Keratinocyte (primary cell): ENCODE measurements around the gene HDAC9. TPM values are rescaled to one million over a fixed set of nuclear protein-coding genes. Genes with fewer than 3 reads are reported as not detected.

ENCODE experiments used
- DNase-seq: peaks from one replicate; pipeline ENCODE4 v3.0.0-alpha.2; 2011; ENCODE audit warnings: low read depth, missing footprints, low spot score
- FAIRE-seq: peaks from 2 replicates; lab custom pipeline; 2011; peaks lifted over from hg19 to GRCh38; lab: Jason Lieb, UNC
- H2AFZ ChIP-seq: 2 replicates; pipeline ENCODE4 v1.6.0; 2012; ENCODE audit warnings: low read length, control low read depth, inconsistent platforms; ENCODE audit not compliant: control insufficient read depth
- H3K27ac ChIP-seq: 2 replicates; pipeline ENCODE4 v1.5.1; 2011; ENCODE audit warnings: low read length; ENCODE audit not compliant: control insufficient read depth, insufficient read depth
- H3K27me3 ChIP-seq: 3 replicates; pipeline ENCODE4 v1.6.0; 2011; ENCODE audit warnings: low read length; ENCODE audit not compliant: control insufficient read depth, insufficient read depth; ENCODE audit errors: extremely low read depth
- H3K36me3 ChIP-seq, 2 experiments: 2 replicates in 1 of 2; 3 replicates in 1 of 2; pipeline ENCODE4 v1.5.1; 2011; ENCODE audit warnings: low read length in 2 of 2, mild to moderate bottlenecking in 1 of 2; ENCODE audit not compliant: control insufficient read depth in 2 of 2, insufficient read depth in 2 of 2; ENCODE audit errors: extremely low read depth in 1 of 2
- H3K4me1 ChIP-seq: 3 replicates; pipeline ENCODE4 v1.5.1; 2011; ENCODE audit warnings: low read length; ENCODE audit not compliant: control insufficient read depth, insufficient read depth; ENCODE audit errors: extremely low read depth
- H3K4me2 ChIP-seq: 3 replicates; pipeline ENCODE4 v1.6.0; 2011; ENCODE audit warnings: low read depth, low read length; ENCODE audit not compliant: control insufficient read depth, insufficient read depth; ENCODE audit errors: extremely low read depth
- H3K4me3 ChIP-seq, 3 experiments: fragments of 200-600 bp in 1 of 3; sonication (generic) in 1 of 3; 2 replicates in 2 of 3; 3 replicates in 1 of 3; pipeline ENCODE4 v1.5.1; 2011 to 2016; ENCODE audit warnings: low read length in 3 of 3, mild to moderate bottlenecking in 3 of 3, control low read depth in 2 of 3, inconsistent platforms in 1 of 3, low read depth in 1 of 3, mixed read lengths in 1 of 3, mixed run types in 1 of 3, moderate library complexity in 1 of 3; ENCODE audit not compliant: control insufficient read depth in 2 of 3, insufficient read depth in 2 of 3; ENCODE audit errors: extremely low read depth in 1 of 3
- H3K79me2 ChIP-seq: 2 replicates; pipeline ENCODE4 v1.6.0; 2012; ENCODE audit warnings: low read length; ENCODE audit not compliant: control insufficient read depth, insufficient read depth
- H3K9ac ChIP-seq: 3 replicates; pipeline ENCODE4 v1.6.0; 2011; ENCODE audit warnings: low read length; ENCODE audit not compliant: control insufficient read depth, insufficient read depth; ENCODE audit errors: extremely low read depth
- H3K9me1 ChIP-seq: 3 replicates; pipeline ENCODE4 v1.6.0; 2011; ENCODE audit warnings: low read length; ENCODE audit not compliant: control insufficient read depth, insufficient read depth; ENCODE audit errors: extremely low read depth
- H3K9me3 ChIP-seq: 2 replicates; pipeline ENCODE4 v1.5.1; 2012; ENCODE audit warnings: low read depth, low read length; ENCODE audit not compliant: control insufficient read depth
- H4K20me1 ChIP-seq: 3 replicates; pipeline ENCODE4 v1.6.0; 2011; ENCODE audit warnings: low read length; ENCODE audit not compliant: control insufficient read depth, insufficient read depth; ENCODE audit errors: extremely low read depth
- EZH2 ChIP-seq: IDR thresholded peaks from one replicate; pipeline ENCODE4 v1.6.1; 2012; ENCODE audit warnings: inconsistent platforms, mild to moderate bottlenecking, low read length, moderate library complexity
- dilution Hi-C: fragments of 300-500 bp; cut with MboI; formaldehyde crosslinking; loops from one replicate; pipeline ENCODE4 v1.7.0; 2020; ENCODE audit warnings: low sequenced_read_pairs; ENCODE audit not compliant: extremely low pct_ligation_motif_present
- polyA plus RNA-seq, 5 experiments: library from polyadenylated mRNA; depleted of rRNA in 3 of 5; stranded (reverse) in 3 of 5; stranded (forward) in 1 of 5; unstranded in 1 of 5; fragments of >200 nt; gene quantifications; 1 replicate in 1 of 5; 2 replicates in 3 of 5; 3 replicates in 1 of 5; pipeline versions ENCODE4 v1.2.1 to v1.2.3, GENCODE V29; 2011 to 2012; ENCODE audit warnings: missing spikeins in 2 of 5, low read depth in 1 of 5, low replicate concordance in 1 of 5
- TF ChIP-seq, protein P1 (sequence below), 3 experiments: IDR thresholded peaks in 1 of 3; conservative IDR thresholded peaks in 1 of 3; optimal IDR thresholded peaks in 1 of 3; 2 replicates in 2 of 3; 3 replicates in 1 of 3; pipeline versions ENCODE3 to v1.5.1; 2011; ENCODE audit warnings: low read length in 3 of 3, mild to moderate bottlenecking in 3 of 3, moderate library complexity in 2 of 3, control low read depth in 1 of 3, inconsistent platforms in 1 of 3; ENCODE audit not compliant: insufficient read depth in 2 of 3; ENCODE audit errors: extremely low read depth in 1 of 3

The HDAC9 gene
- polyA plus RNA-seq, 1 donor (not counting 4 experiments of a cell fraction or from before 2014, with no cell fraction given) = 24.6 TPM

DNA sequence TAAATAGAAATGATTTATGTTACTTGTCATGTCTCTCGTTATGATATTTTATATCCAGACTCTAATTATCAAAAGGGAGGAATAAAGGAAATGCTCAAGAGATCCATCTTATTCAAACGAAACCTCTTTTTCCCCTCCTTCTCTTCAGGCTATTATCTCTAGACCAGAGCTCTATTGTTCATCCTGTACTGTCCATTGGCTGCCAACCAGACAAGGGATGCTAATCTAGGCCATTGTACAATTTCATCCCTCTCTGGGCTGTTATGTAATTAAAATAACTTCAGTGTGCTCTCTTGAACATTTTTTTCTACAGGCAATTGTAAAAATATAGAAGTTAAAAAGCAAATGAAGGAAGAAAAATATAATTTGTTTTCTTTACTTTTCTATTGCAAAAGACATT, 220.4 kb downstream of the HDAC9 start:
- no peaks in the 10 kb centered on the region for H3K9me3 ChIP-seq
- H3K4me2 ChIP-seq = no peak overlapping the region
- dilution Hi-C loops = no loop called here
- no peaks in the 10 kb centered on the region for H3K9me1 ChIP-seq
- no peak for TF ChIP-seq EZH2
- FAIRE-seq (no peak), DNase-seq (no peak)
- H4K20me1 ChIP-seq = no peaks in the 10 kb centered on the region
- H2AFZ ChIP-seq = no peak overlapping the region
- no peak overlapping the region for H3K9ac ChIP-seq
- H3K4me1 ChIP-seq = no peaks in the 10 kb centered on the region
- H3K36me3 ChIP-seq = no peaks in the 10 kb centered on the region
- no peaks in the 10 kb centered on the region for H3K79me2 ChIP-seq
- H3K27me3 ChIP-seq = no peaks in the 10 kb centered on the region
- H3K4me3 ChIP-seq = no peak overlapping the region
- H3K27ac ChIP-seq = no peak overlapping the region

DNA sequence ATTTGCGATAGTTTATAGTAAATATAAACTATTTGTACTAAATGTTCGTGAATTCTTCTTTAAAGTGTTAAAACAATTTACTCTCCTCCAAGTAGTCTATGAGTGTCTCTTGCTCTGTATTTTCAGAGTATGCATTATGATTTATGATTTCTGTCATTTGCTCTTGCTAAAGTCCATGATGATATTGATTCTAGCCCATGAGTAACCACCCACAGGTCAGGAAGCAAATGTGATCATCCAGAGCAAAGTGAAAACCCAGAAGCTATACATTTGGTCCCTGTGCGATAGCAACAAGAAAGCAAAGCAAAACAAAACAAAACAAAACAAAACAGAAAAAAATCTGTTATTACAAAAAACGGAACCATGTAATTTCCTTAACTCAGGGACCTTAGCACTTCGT, 225.9 kb downstream of the HDAC9 start:
- TF ChIP-seq EZH2 = no peak
- TF ChIP-seq, protein P1, sequence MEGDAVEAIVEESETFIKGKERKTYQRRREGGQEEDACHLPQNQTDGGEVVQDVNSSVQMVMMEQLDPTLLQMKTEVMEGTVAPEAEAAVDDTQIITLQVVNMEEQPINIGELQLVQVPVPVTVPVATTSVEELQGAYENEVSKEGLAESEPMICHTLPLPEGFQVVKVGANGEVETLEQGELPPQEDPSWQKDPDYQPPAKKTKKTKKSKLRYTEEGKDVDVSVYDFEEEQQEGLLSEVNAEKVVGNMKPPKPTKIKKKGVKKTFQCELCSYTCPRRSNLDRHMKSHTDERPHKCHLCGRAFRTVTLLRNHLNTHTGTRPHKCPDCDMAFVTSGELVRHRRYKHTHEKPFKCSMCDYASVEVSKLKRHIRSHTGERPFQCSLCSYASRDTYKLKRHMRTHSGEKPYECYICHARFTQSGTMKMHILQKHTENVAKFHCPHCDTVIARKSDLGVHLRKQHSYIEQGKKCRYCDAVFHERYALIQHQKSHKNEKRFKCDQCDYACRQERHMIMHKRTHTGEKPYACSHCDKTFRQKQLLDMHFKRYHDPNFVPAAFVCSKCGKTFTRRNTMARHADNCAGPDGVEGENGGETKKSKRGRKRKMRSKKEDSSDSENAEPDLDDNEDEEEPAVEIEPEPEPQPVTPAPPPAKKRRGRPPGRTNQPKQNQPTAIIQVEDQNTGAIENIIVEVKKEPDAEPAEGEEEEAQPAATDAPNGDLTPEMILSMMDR (optimal IDR thresholded peaks at IDR 0.05 in 1 of 3, IDR thresholded peaks at IDR 0.05 in 1 of 3, conservative IDR thresholded peaks at IDR 0.05 in 1 of 3; ENCODE audit: extremely low read depth in 1 of 3, insufficient read depth in 2 of 3, low read length in 3 of 3) = no peak
- Histone ChIP-seq H3K9ac (no peak overlapping the region), H3K79me2 (no peaks in the 10 kb centered on the region), H3K36me3 (no peaks in the 10 kb centered on the region), H2AFZ (no peak overlapping the region), H3K4me2 (no peak overlapping the region), H3K4me1 (no peaks in the 10 kb centered on the region), H3K27me3 (no peaks in the 10 kb centered on the region), H3K4me3 (no peak overlapping the region), H3K27ac (no peak overlapping the region), H3K9me3 (no peaks in the 10 kb centered on the region), H4K20me1 (no peaks in the 10 kb centered on the region), H3K9me1 (no peaks in the 10 kb centered on the region)
- FAIRE-seq = no peak
- dilution Hi-C loops = no loop called here
- no peak for DNase-seq

DNA sequence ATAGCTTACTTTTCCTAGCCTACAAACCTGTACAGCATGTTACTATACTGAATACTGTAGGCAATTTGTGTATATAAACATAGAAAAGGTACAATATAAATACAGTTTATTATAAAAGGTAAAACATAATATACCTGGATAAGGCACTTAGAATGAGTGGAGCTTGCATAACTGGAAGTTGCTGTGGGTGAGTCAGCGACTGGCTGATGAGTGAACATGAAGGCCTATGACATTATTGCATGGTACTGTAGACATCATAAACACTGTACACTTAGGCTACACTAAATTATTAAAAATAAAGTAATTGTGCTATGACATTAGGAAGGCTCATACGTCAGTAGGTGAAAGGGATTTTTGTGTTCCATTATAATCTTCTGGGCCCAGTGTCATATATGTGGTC, 228.8 kb downstream of the HDAC9 start:
- TF ChIP-seq EZH2 = no peak
- TF ChIP-seq, protein P1 (optimal IDR thresholded peaks at IDR 0.05 in 1 of 3, IDR thresholded peaks at IDR 0.05 in 1 of 3, conservative IDR thresholded peaks at IDR 0.05 in 1 of 3; ENCODE audit: extremely low read depth in 1 of 3, insufficient read depth in 2 of 3, low read length in 3 of 3) = no peak
- Histone ChIP-seq H3K27me3 (no peaks in the 10 kb centered on the region), H2AFZ (no peak overlapping the region), H3K9ac (no peak overlapping the region), H3K36me3 (no peaks in the 10 kb centered on the region), H4K20me1 (no peaks in the 10 kb centered on the region), H3K27ac (no peak overlapping the region), H3K4me2 (no peak overlapping the region), H3K4me1 (no peaks in the 10 kb centered on the region), H3K79me2 (no peaks in the 10 kb centered on the region), H3K4me3 (no peak overlapping the region), H3K9me1 (no peaks in the 10 kb centered on the region), H3K9me3 (no peaks in the 10 kb centered on the region)
- no peak for DNase-seq
- dilution Hi-C loops = no loop called here
- no peak for FAIRE-seq
